ENCODE measurements around the gene FTCD. TPM values are rescaled to one million over a fixed set of nuclear protein-coding genes. Genes with fewer than 3 reads are reported as not detected.

The FTCD gene
- total RNA-seq, 1 experiment from 2014 or later, result 0.21 TPM

DNA sequence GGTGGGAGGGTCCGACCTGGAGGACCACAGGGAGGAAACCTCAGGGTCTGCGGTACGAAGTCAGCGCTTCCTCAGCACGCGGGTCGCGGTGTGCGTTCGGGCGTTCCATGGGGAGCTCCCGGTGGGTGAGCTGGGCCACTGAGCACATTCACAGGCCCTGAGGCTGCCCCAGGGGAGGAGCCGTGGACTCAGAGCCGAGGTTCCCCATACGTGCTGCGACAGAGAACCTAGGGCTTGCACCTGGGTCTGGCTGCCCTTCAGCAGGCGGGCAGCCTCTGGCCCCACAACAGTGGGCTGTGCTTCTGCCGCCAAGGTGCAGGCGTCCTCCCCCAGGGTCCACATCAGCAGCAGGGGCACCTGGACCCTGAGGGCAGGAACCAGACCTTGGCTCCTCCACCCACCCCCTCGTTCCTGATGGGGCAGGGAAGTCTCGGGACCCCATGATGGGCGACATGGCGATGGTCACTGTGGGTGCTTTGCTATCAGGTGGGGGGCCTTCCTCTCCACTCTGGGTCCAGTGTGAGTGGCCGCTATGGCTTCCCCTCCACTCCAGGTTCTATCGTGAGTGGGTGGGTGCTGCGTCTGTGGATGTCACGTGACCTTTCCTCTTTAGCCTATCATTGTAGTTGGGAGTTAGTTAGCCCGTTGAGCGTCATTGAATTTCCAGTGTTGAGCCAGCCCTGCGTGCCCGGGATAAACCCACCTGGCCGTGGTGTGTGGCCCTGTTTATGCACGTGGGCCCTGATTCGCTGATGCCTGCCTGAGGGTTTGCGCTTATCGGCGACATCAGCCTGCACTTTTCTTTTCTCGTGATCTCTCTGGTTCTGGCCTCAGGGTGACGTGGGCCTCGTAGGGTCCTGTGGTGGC, 27.9 kb downstream of the FTCD start:
- no peak for ATAC-seq
- Histone ChIP-seq H3K9me3 (ENCODE audit: control insufficient read depth, insufficient read depth, low read depth, low read length) (no peaks in the 10 kb centered on the region), H3K4me3 (ENCODE audit: low read depth in 2 of 2, low read length in 2 of 2) (no peak overlapping the region), H3K36me3 (ENCODE audit: control insufficient read depth, insufficient read depth, low read length) (no peaks in the 10 kb centered on the region), H3K27ac (ENCODE audit: low read length) (no peak overlapping the region), H3K27me3 (ENCODE audit: control insufficient read depth, insufficient read depth, low read length) (no peaks in the 10 kb centered on the region), H3K4me1 (ENCODE audit: control insufficient read depth, insufficient read depth, low read length) (no peaks in the 10 kb centered on the region)
- TF ChIP-seq, protein P1, sequence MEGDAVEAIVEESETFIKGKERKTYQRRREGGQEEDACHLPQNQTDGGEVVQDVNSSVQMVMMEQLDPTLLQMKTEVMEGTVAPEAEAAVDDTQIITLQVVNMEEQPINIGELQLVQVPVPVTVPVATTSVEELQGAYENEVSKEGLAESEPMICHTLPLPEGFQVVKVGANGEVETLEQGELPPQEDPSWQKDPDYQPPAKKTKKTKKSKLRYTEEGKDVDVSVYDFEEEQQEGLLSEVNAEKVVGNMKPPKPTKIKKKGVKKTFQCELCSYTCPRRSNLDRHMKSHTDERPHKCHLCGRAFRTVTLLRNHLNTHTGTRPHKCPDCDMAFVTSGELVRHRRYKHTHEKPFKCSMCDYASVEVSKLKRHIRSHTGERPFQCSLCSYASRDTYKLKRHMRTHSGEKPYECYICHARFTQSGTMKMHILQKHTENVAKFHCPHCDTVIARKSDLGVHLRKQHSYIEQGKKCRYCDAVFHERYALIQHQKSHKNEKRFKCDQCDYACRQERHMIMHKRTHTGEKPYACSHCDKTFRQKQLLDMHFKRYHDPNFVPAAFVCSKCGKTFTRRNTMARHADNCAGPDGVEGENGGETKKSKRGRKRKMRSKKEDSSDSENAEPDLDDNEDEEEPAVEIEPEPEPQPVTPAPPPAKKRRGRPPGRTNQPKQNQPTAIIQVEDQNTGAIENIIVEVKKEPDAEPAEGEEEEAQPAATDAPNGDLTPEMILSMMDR (IDR thresholded peaks at IDR 0.05), result no peak
- TF ChIP-seq POLR2AphosphoS5 (IDR thresholded peaks at IDR 0.05; ENCODE audit: low read depth, low read length) (no peak), SIN3A (IDR thresholded peaks at IDR 0.05; ENCODE audit: borderline replicate concordance, insufficient read depth, low read depth, low read length) (no peak), TCF7L2 (IDR thresholded peaks at IDR 0.05; ENCODE audit: low read depth, low read length) (no peak)
- TF ChIP-seq, protein P2, sequence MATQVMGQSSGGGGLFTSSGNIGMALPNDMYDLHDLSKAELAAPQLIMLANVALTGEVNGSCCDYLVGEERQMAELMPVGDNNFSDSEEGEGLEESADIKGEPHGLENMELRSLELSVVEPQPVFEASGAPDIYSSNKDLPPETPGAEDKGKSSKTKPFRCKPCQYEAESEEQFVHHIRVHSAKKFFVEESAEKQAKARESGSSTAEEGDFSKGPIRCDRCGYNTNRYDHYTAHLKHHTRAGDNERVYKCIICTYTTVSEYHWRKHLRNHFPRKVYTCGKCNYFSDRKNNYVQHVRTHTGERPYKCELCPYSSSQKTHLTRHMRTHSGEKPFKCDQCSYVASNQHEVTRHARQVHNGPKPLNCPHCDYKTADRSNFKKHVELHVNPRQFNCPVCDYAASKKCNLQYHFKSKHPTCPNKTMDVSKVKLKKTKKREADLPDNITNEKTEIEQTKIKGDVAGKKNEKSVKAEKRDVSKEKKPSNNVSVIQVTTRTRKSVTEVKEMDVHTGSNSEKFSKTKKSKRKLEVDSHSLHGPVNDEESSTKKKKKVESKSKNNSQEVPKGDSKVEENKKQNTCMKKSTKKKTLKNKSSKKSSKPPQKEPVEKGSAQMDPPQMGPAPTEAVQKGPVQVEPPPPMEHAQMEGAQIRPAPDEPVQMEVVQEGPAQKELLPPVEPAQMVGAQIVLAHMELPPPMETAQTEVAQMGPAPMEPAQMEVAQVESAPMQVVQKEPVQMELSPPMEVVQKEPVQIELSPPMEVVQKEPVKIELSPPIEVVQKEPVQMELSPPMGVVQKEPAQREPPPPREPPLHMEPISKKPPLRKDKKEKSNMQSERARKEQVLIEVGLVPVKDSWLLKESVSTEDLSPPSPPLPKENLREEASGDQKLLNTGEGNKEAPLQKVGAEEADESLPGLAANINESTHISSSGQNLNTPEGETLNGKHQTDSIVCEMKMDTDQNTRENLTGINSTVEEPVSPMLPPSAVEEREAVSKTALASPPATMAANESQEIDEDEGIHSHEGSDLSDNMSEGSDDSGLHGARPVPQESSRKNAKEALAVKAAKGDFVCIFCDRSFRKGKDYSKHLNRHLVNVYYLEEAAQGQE (IDR thresholded peaks at IDR 0.05; ENCODE audit: insufficient read depth in 1 of 2, low read depth in 2 of 2, low read length in 1 of 2), result no peak
- intact Hi-C loops (cut with micrococcal nuclease; ENCODE audit: unreplicated experiment) (no loop called here), in situ Hi-C loops (cut with HindIII; ENCODE audit: low pct_unique_long_range_greater_than_20kb, low sequenced_read_pairs) (no loop called here)
- BruUV-seq (replicated peaks), result no TSS peak
- no peak for DNase-seq (ENCODE audit: low read depth, low spot score)
- ChIA-PET POLR2A (no interaction called here), CTCF (no interaction called here)

DNA sequence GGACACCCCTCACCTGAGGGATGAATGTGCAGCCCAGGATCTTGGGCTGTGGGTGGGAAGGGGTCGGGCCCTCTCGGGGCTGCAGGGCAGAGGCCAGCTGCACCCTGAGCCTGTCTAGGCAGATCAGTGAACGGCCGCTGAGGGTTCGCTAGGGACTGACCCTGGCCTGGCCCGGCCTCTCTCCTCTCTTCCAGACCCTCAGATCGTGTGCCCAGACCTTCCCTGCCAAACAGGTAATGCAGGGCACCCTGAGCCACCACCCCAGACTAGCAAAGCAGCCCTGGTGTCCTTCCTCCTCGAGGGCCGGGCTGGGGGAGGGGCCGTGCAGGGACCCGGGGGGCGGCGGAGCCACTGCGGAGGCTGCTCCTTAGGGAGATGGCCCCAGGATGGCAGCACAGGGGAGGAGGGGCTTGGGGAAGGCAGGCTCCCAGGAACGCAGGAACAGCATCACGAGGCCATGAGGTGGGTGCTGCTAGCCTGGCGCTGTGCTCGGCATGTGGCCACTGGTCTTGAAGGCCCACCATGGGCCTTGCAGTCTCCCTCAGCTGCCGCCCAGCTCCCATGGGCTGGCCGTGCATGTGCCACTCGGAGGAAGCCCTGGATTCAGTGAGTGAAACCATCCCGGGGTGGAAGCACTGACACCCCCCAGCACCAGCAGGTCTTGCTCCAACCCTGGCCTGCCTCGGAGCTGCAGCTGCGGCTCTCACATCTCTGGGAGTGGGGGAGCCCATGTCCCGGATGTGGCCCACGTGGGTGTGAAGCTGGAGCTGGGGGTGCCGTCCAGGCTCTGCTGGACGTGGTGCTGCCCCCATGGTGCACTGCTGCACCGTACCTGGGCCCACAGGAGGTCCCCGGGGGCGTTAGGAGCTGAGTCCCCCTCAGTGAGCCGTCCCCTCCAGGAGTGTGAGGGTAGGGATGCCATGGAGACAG, 28.8 kb downstream of the FTCD start:
- BruUV-seq (replicated peaks), result no TSS peak
- TF ChIP-seq SIN3A (IDR thresholded peaks at IDR 0.05; ENCODE audit: borderline replicate concordance, insufficient read depth, low read depth, low read length), result no peak
- TF ChIP-seq, protein P2 (IDR thresholded peaks at IDR 0.05; ENCODE audit: insufficient read depth in 1 of 2, low read depth in 2 of 2, low read length in 1 of 2), result no peak
- TF ChIP-seq, protein P1 (IDR thresholded peaks at IDR 0.05), result no peak
- TF ChIP-seq POLR2AphosphoS5 (IDR thresholded peaks at IDR 0.05; ENCODE audit: low read depth, low read length), result no peak
- TF ChIP-seq TCF7L2 (IDR thresholded peaks at IDR 0.05; ENCODE audit: low read depth, low read length), result no peak
- H3K27ac ChIP-seq (ENCODE audit: low read length), result no peak overlapping the region
- no peak overlapping the region for H3K4me3 ChIP-seq (ENCODE audit: low read depth in 2 of 2, low read length in 2 of 2)
- no peaks in the 10 kb centered on the region for H3K36me3 ChIP-seq (ENCODE audit: control insufficient read depth, insufficient read depth, low read length)
- ChIA-PET CTCF (no interaction called here), POLR2A (no interaction called here)
- intact Hi-C loops (cut with micrococcal nuclease; ENCODE audit: unreplicated experiment), result no loop called here
- ATAC-seq, result no peak
- no peaks in the 10 kb centered on the region for H3K4me1 ChIP-seq (ENCODE audit: control insufficient read depth, insufficient read depth, low read length)
- in situ Hi-C loops (cut with HindIII; ENCODE audit: low pct_unique_long_range_greater_than_20kb, low sequenced_read_pairs), result no loop called here
- no peaks in the 10 kb centered on the region for H3K9me3 ChIP-seq (ENCODE audit: control insufficient read depth, insufficient read depth, low read depth, low read length)
- no peak for DNase-seq (ENCODE audit: low read depth, low spot score)
- H3K27me3 ChIP-seq (ENCODE audit: control insufficient read depth, insufficient read depth, low read length), result no peaks in the 10 kb centered on the region

Measured in Panc1 (cell line).